Left renal pelvis (tissue), 4 donors: ENCODE measurements around the gene LTBP2. TPM values are rescaled to one million over a fixed set of nuclear protein-coding genes. Genes with fewer than 3 reads are reported as not detected.
"Not testable (repeated sequence)": the region's sequence is repeated elsewhere in the genome, so short reads cannot be mapped to it uniquely, and the experiment has no call there.

Experiments
- DNase-seq, 4 donors: peaks; one replicate each; pipeline ENCODE4 v3.0.0-alpha.2; 2013; ENCODE audit warnings: low read depth in 4 of 4, low spot score in 3 of 4
- polyA plus RNA-seq, 4 donors: library from polyadenylated mRNA; unstranded; fragments of 120-200 nt; gene quantifications; one replicate each; pipeline ENCODE4 v1.2.1, GENCODE V29; 2013; ENCODE audit not compliant: insufficient read length in 4 of 4

LTBP2 gene
- polyA plus RNA-seq, 4 donors: 2.8 to 96.5 (median 7.9) TPM

DNA sequence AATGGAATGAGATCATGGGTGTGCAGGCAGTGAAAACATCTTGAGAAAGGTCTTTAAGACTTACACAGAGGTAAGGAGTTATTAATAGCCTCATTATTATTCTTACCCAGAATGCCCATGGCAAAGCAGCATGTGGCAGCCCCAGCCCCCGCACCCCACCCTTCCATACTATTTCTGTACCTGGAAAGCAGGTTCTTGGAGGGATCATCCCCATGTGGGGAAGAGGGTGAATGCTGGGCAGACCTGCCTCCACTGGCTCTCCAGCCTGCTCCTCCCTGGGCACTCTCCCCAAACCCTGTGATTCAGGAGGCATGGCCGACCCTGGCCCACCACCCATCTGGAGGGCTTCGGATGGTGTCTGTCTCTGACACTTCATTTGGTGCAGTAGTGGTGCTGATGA, 147.3 kb downstream of the LTBP2 start:
- DNase-seq: no peak

GRCh38 chr14:74463697-74464096, 148.3 kb downstream of the LTBP2 start:
- no peak for DNase-seq

DNA sequence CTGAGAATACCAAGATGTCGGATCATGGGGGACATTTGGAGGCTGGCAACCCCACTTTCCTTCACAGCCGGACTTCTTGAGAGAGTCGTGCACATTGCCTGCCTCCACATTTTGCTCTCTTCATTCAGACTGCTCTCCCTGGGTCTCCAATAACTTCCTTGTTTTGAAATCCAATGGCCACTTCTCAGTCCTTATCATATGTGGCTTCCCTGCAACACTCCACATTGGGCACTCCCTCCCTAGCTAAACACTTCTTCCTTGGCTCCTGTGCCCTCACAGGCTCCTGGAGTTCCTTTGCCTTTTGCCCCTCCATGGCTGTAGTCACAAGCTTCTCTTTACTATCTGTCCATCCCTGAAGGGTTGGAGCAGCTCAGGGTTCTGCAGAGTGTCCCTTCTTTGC, 149.0 kb downstream of the LTBP2 start:
- no peak for DNase-seq

GRCh38 chr14:74459976-74460375, 152.1 kb downstream of the LTBP2 start:
- DNase-seq: no peak

DNA sequence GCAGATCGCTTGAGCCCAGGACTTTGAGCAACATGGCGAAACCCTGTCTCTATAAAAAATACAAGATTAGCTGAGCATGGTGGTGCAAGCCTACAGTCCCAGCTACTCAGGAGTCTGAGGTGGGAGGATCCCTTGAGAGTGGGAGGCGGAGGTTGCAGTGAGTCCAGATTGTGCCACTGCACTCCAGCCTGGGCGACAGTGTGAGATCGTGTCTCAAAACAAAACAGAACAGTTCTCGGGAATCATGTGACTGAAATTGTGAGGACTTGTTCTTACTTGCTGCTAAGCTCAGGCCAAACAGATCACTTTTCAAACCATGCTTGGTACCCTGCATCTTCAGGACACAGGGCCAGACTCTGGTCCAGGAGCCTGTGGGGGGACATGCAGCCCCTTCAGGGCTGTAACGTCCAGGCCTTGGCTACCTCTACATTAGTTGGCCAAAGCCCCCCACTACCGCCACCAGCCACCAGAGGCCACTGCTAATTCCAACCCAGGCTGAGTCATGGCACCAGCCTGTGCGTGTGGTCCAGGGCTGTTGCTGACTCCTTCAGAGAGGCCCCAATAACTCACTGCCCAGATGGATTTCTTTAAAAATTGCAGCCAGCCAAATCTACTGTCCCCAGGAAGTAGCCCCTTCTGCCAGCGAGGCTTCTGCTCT, 152.6 kb downstream of the LTBP2 start:
- no peak for DNase-seq

GRCh38 chr14:74457565-74457895, 154.5 kb downstream of the LTBP2 start:
- DNase-seq: no peak

DNA sequence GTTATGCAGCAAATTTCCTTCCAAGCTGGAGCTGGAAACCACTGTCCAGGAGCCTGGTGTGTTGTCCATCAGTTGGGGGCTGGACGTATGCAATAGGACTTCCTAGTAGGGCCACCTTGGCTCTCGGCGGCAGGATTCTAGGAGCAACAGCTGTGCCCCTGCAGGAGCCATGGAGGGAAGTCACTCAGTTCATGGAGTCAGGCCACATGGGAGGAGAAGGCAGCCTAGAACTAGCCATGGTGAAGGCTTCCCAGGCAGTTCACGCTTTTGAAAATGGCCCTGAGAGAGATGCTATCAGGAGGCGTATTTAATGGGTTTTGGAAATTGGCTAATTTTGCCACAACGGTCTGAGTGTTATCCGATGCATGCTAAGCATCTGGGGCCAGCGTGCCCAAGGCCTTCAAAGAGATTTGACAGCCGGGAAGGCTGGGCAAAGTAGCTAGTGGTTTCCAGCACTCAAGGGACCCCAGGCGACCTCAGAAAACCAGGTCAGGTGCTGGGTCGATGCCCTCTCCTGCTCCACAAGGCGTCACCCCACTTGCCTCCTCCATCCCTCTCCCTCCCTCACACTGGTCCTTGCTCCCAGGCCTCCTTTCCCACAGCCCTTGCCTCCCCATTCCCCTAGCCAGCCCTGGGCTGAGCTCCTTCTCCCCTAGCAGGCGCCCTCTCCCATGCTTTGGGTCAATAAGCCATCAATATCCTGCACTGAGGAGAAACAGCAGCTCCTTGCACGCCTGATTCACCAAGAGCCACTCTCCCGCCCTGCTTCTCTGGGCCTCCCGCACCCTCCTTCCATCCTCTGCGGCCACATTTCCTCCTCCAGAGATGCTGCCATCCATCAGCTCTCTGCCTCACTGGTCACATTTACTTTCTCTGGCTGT, 155.1 kb downstream of the LTBP2 start:
- no peak for DNase-seq

GRCh38 chr14:74454397-74454796, 157.6 kb downstream of the LTBP2 start:
- DNase-seq: not testable (repeated sequence)

Other genes starting within 250 kb of the LTBP2 start
- gene SYNDIG1L, start 186.0 kb downstream of the LTBP2 start, polyA plus RNA-seq: under 1 TPM; 0.12 to 0.36 (median 0.27) TPM
- 100 to 1,000 TPM; 228 to 346 (median 322) TPM for gene NPC2, start 118.9 kb downstream of the LTBP2 start, polyA plus RNA-seq
- gene ISCA2, start 118.5 kb downstream of the LTBP2 start, polyA plus RNA-seq: 10 to 100 TPM; 27.4 to 46.1 (median 37.7) TPM
- 10 to 100 TPM; 25.6 to 42.9 (median 37.9) TPM for gene AREL1, start 100.8 kb upstream of the LTBP2 start, polyA plus RNA-seq
- 10 to 100 TPM; 47.0 to 69.5 (median 62.2) TPM for gene FCF1, start 100.9 kb upstream of the LTBP2 start, polyA plus RNA-seq
- 100 to 1,000 TPM in 1 of 4 donors, 10 to 100 TPM in 3; 80.2 to 112 (median 91.5) TPM for gene YLPM1, start 151.1 kb upstream of the LTBP2 start, polyA plus RNA-seq